PC-3 (cell line): Measurements from ENCODE around the gene ATP6V1G1. TPM values are rescaled to one million over a fixed set of nuclear protein-coding genes. Genes with fewer than 3 reads are reported as not detected.

ENCODE experiments used
- ATAC-seq: fragments of 200-7000 bp; cut with Tn5 transposase; 2 replicates; pipeline ENCODE4 v1.9.1; 2020; ENCODE audit warnings: mild to moderate bottlenecking, moderate library complexity
- BruUV-seq: library from RNA; stranded (reverse); fragments of 400-500 nt; replicated peaks from 2 replicates; lab custom pipeline; 2021; lab: Mats Ljungman, UMichigan
- CTCF ChIA-PET: fragments of 300-600 bp; sonication (Branson Sonifier 250); formaldehyde crosslinking; loops from one replicate; lab custom pipeline; 2022; ENCODE audit warnings: antibody characterized with exemption; lab: Charles Lee
- POLR2A ChIA-PET: fragments of 300-600 bp; sonication (Branson Sonifier 250); formaldehyde crosslinking; loops from one replicate; lab custom pipeline; 2022; ENCODE audit warnings: antibody characterized with exemption; ENCODE audit not compliant: unreplicated experiment; lab: Charles Lee
- DNase-seq: peaks from one replicate; pipeline ENCODE4 v3.0.0-alpha.2; 2015
- H2AFZ ChIP-seq: fragments of 300-600 bp; sonication (generic); 2 replicates; pipeline ENCODE4 v1.6.0; 2016; ENCODE audit warnings: antibody characterized with exemption, low read length
- H3F3A ChIP-seq: fragments of 300-600 bp; sonication (generic); one replicate; pipeline ENCODE4 v1.6.0; 2017; ENCODE audit warnings: antibody characterized with exemption, low read length, control low read depth, mild to moderate bottlenecking; ENCODE audit not compliant: unreplicated experiment
- H3K27ac ChIP-seq: fragments of 300-600 bp; sonication (generic); 2 replicates; pipeline ENCODE4 v1.5.1; 2016; ENCODE audit warnings: mild to moderate bottlenecking, low read length
- H3K27me3 ChIP-seq: fragments of 300-600 bp; sonication (generic); 2 replicates; pipeline ENCODE4 v1.6.1; 2016; ENCODE audit warnings: low read length, mixed read lengths
- H3K36me3 ChIP-seq: fragments of 300-600 bp; sonication (generic); 2 replicates; pipeline ENCODE4 v1.6.1; 2016; ENCODE audit warnings: low read depth, mixed run types, low read length, mixed read lengths
- H3K4me1 ChIP-seq: fragments of 300-600 bp; sonication (generic); 2 replicates; pipeline ENCODE4 v1.5.1; 2016; ENCODE audit warnings: low read length; ENCODE audit not compliant: insufficient read depth
- H3K4me2 ChIP-seq: fragments of 300-600 bp; sonication (generic); 2 replicates; pipeline ENCODE4 v1.6.0; 2016; ENCODE audit warnings: low read length
- H3K4me3 ChIP-seq: fragments of 300-600 bp; sonication (generic); 2 replicates; pipeline ENCODE4 v1.5.1; 2016; ENCODE audit warnings: mild to moderate bottlenecking, low read length, mixed read lengths
- H3K79me2 ChIP-seq: fragments of 300-600 bp; sonication (generic); 2 replicates; pipeline ENCODE4 v1.6.1; 2017; ENCODE audit warnings: low read length, mixed read lengths
- H3K9ac ChIP-seq: fragments of 300-600 bp; sonication (generic); 2 replicates; pipeline ENCODE4 v1.6.0; 2016; ENCODE audit warnings: mild to moderate bottlenecking, low read length
- H3K9me2 ChIP-seq: fragments of 300-600 bp; sonication (generic); replicated peaks from 2 replicates; pipeline ENCODE4 v1.6.1; 2016; ENCODE audit warnings: mixed run types, low read length, mixed read lengths
- H3K9me3 ChIP-seq: fragments of 300-600 bp; sonication (generic); 2 replicates; pipeline ENCODE4 v1.6.1; 2016; ENCODE audit warnings: low read length, mixed read lengths
- H4K20me1 ChIP-seq: fragments of 300-600 bp; sonication (generic); 2 replicates; pipeline ENCODE4 v1.6.1; 2016; ENCODE audit warnings: low read length, mixed read lengths
- EZH2 ChIP-seq: fragments of 300-600 bp; sonication (generic); IDR thresholded peaks from one replicate; pipeline ENCODE4 v1.6.1; 2017; ENCODE audit warnings: antibody characterized with exemption, mild to moderate bottlenecking, low read length; ENCODE audit not compliant: unreplicated experiment
- EZH2phosphoT487 ChIP-seq: fragments of 300-600 bp; sonication (generic); IDR thresholded peaks from 2 replicates; pipeline ENCODE4 v1.6.1; 2018; ENCODE audit warnings: mild to moderate bottlenecking, antibody characterized with exemption, low read length, borderline replicate concordance
- intact Hi-C: fragments of 100-400 bp; cut with micrococcal nuclease; formaldehyde crosslinking; loops from 2 replicates; pipeline ENCODE4 v1.9.0; 2023
- total RNA-seq: library from RNA; depleted of rRNA; stranded (reverse); fragments of >200 nt; gene quantifications from 2 replicates; pipeline ENCODE4 v1.2.3, GENCODE V29; 2014
- TF ChIP-seq, protein P1 (sequence below): fragments of 300-600 bp; sonication (generic); conservative IDR thresholded peaks from 2 replicates; pipeline ENCODE4 v1.5.1; 2017; ENCODE audit warnings: antibody characterized with exemption, low read depth, mild to moderate bottlenecking, low read length

ATP6V1G1 gene
- total RNA-seq, 1 experiment from 2014 or later = 126 TPM

DNA sequence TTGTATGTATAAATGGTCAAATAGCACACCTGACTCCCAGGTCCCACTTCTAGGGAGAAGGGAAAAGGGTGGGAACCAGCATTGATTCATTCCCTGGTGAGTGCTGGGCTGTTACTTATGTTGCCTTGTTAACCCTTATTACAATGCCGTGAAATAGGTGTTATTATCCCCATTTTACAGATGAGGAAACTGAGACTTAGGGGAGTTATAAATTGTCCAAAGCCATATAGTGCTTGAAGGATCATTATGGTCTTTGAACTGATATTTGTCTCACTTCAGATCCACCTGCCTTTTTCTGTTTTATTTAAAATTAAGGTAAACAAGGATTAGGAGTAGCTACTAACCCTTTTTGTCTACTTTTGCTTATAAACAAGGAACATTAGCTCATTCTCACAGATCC lies 40.0 kb downstream of the ATP6V1G1 start:
- Histone ChIP-seq H3K27ac (no peak overlapping the region), H4K20me1 (no peaks in the 10 kb centered on the region), H3K9me3 (no peaks in the 10 kb centered on the region), H3K36me3 (no peaks in the 10 kb centered on the region; the same call in 1 of the 2 replicates), H3K4me2 (no peak overlapping the region), H3K4me3 (no peak overlapping the region), H3K4me1 (0 out of 2 replicates have a peak, but pooled peaks cover under 1% of the 10 kb centered on the region), H3K9ac (no peak overlapping the region), H3F3A (no peaks in the 10 kb centered on the region), H3K79me2 (no peaks in the 10 kb centered on the region), H3K9me2 (no peaks in the 10 kb centered on the region), H3K27me3 (no peaks in the 10 kb centered on the region), H2AFZ (no peak overlapping the region)
- TF ChIP-seq, protein P1, sequence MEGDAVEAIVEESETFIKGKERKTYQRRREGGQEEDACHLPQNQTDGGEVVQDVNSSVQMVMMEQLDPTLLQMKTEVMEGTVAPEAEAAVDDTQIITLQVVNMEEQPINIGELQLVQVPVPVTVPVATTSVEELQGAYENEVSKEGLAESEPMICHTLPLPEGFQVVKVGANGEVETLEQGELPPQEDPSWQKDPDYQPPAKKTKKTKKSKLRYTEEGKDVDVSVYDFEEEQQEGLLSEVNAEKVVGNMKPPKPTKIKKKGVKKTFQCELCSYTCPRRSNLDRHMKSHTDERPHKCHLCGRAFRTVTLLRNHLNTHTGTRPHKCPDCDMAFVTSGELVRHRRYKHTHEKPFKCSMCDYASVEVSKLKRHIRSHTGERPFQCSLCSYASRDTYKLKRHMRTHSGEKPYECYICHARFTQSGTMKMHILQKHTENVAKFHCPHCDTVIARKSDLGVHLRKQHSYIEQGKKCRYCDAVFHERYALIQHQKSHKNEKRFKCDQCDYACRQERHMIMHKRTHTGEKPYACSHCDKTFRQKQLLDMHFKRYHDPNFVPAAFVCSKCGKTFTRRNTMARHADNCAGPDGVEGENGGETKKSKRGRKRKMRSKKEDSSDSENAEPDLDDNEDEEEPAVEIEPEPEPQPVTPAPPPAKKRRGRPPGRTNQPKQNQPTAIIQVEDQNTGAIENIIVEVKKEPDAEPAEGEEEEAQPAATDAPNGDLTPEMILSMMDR = no peak
- no peak for TF ChIP-seq EZH2phosphoT487
- TF ChIP-seq EZH2 = no peak
- ChIA-PET POLR2A (no interaction called here), CTCF (no interaction called here)
- no TSS peak for BruUV-seq
- intact Hi-C loops = no loop called here
- no peak for DNase-seq
- ATAC-seq = no peak

DNA sequence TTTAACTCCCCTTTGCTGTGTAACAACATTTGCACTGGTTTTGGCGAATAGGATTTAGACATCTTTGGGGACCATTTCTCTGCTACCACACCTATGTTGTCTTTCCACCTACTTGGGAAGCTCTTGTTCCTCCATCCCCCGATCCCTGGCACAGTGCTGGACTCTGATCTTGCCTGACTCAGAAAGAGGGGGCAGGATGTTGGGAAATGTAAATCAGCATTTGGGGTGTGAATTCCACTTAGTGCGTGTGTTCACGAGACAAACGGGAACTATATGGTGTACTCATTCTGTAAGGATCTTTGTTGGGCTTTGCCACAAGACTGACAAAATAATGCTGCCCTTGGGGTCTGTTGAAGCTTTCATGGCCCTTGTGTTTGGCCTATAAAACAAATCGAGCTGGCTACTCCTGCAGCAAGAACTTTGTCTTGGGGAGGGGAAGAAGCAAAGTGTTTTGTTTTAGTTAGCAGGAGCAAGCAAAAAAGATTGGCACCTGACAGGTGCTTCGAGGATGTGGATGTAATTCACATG lies 42.1 kb downstream of the ATP6V1G1 start:
- DNase-seq = no peak
- peaks cover 10% of the 10 kb centered on the region; the same call in 1 of the 2 replicates for H3K4me1 ChIP-seq
- no peaks in the 10 kb centered on the region for H3F3A ChIP-seq
- H3K79me2 ChIP-seq = no peaks in the 10 kb centered on the region
- no peak overlapping the region for H3K27ac ChIP-seq
- intact Hi-C loops = no loop called here
- no peaks in the 10 kb centered on the region for H3K27me3 ChIP-seq
- H3K9ac ChIP-seq = no peak overlapping the region
- H3K36me3 ChIP-seq = no peaks in the 10 kb centered on the region; the same call in 1 of the 2 replicates
- no peak overlapping the region for H3K4me3 ChIP-seq
- H3K4me2 ChIP-seq = no peak overlapping the region
- no peaks in the 10 kb centered on the region for H4K20me1 ChIP-seq
- H3K9me2 ChIP-seq = no peaks in the 10 kb centered on the region
- no peak for ATAC-seq
- H3K9me3 ChIP-seq = no peaks in the 10 kb centered on the region
- ChIA-PET CTCF (no interaction called here), POLR2A (no interaction called here)
- no peak overlapping the region for H2AFZ ChIP-seq
- TF ChIP-seq, protein P1 = no peak
- TF ChIP-seq EZH2 = no peak
- no peak for TF ChIP-seq EZH2phosphoT487
- BruUV-seq = no TSS peak

DNA sequence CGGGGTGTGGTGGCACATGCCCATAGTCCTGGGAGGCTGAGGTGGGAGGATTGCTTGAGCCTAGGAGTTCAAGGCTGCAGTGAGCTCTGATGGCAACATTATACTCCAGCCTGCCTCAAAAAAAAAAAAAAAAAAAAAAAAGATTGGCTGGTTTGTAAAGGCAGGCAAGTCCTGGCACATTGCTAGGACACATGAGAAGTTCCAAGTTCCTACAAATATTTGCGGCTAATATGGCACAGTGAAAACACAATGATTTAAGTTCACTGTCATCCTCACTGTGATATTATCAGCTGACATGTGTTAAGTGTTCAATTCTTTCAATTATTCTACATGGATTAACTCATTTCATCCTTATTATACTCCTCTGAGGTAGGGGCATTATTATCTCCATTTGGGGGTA lies 43.6 kb downstream of the ATP6V1G1 start:
- H2AFZ ChIP-seq = no peak overlapping the region
- no peaks in the 10 kb centered on the region; the same call in 1 of the 2 replicates for H3K36me3 ChIP-seq
- H3K79me2 ChIP-seq = no peaks in the 10 kb centered on the region
- H3K4me2 ChIP-seq = no peak overlapping the region
- intact Hi-C loops = no loop called here
- H3K27me3 ChIP-seq = no peaks in the 10 kb centered on the region
- ChIA-PET CTCF (no interaction called here), POLR2A (no interaction called here)
- H3K9me2 ChIP-seq = no peaks in the 10 kb centered on the region
- H4K20me1 ChIP-seq = no peaks in the 10 kb centered on the region
- no peaks in the 10 kb centered on the region for H3F3A ChIP-seq
- ATAC-seq (no peak), DNase-seq (no peak)
- H3K9ac ChIP-seq = no peak overlapping the region
- no TSS peak for BruUV-seq
- no peak overlapping the region for H3K27ac ChIP-seq
- H3K4me3 ChIP-seq = no peak overlapping the region
- TF ChIP-seq EZH2phosphoT487 (no peak), EZH2 (no peak)
- TF ChIP-seq, protein P1 = no peak
- no peaks in the 10 kb centered on the region for H3K9me3 ChIP-seq
- H3K4me1 ChIP-seq = peaks cover 10% of the 10 kb centered on the region; the same call in 1 of the 2 replicates
